Measurements from ENCODE around the gene VIL1. TPM values are rescaled to one million over a fixed set of nuclear protein-coding genes. Genes with fewer than 3 reads are reported as not detected.

The VIL1 gene
- total RNA-seq, 1 donor from 2014 or later = not detected

DNA sequence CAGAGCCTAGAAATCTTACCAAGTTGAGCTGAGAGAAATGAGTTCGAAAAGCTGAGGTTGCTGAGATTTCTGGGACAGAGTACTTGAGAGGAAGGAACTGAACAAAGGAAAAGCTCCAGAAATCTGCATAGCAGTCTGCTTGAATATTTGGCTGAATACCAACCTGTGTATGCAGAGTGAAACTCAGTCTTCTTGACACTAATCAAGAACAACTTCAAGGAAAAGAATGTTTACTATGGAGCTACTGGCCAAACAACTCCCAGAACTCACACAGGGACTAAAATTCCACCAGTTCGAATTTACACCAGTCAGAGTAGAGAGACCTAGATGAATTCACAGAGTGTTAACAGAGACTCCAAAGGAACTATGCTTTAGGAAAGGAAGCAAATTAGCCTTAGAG is 82.7 kb downstream of the VIL1 start:
- no peaks in the 10 kb centered on the region for H3K27me3 Mint-ChIP-seq (ENCODE audit: unreplicated experiment)
- H3K36me3 Mint-ChIP-seq (ENCODE audit: unreplicated experiment) = peaks cover 21% of the 10 kb centered on the region
- no peak overlapping the region for H3K4me3 Mint-ChIP-seq (ENCODE audit: unreplicated experiment)
- no peaks in the 10 kb centered on the region for H3K9me3 Mint-ChIP-seq (ENCODE audit: unreplicated experiment)
- H3K4me1 Mint-ChIP-seq (ENCODE audit: unreplicated experiment) = peaks cover 7% of the 10 kb centered on the region
- no peak for DNase-seq (ENCODE audit: extremely low spot score, unreplicated experiment)
- H3K27ac Mint-ChIP-seq (ENCODE audit: unreplicated experiment) = peak overlapping the region; percentile 45
- TF ChIP-seq, protein P1, sequence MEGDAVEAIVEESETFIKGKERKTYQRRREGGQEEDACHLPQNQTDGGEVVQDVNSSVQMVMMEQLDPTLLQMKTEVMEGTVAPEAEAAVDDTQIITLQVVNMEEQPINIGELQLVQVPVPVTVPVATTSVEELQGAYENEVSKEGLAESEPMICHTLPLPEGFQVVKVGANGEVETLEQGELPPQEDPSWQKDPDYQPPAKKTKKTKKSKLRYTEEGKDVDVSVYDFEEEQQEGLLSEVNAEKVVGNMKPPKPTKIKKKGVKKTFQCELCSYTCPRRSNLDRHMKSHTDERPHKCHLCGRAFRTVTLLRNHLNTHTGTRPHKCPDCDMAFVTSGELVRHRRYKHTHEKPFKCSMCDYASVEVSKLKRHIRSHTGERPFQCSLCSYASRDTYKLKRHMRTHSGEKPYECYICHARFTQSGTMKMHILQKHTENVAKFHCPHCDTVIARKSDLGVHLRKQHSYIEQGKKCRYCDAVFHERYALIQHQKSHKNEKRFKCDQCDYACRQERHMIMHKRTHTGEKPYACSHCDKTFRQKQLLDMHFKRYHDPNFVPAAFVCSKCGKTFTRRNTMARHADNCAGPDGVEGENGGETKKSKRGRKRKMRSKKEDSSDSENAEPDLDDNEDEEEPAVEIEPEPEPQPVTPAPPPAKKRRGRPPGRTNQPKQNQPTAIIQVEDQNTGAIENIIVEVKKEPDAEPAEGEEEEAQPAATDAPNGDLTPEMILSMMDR (IDR thresholded peaks at IDR 0.05) = no peak

Small RNA genes lying within 50 kb of the gene (microRNA-seq; reads per million reads assigned to microRNA genes)
- 12,877 reads per million, percentile 97 among the genes with 10 or more reads in this experiment for gene MIR26B (ENCODE audit: unreplicated experiment)

Other genes starting within 250 kb of the VIL1 start
- gene ARPC2, start 201.9 kb upstream of the VIL1 start, total RNA-seq = 265 and 284 TPM in 2 replicates
- gene GPBAR1, start 158.1 kb upstream of the VIL1 start, total RNA-seq = not detected in 2 replicates
- gene AAMP, start 149.0 kb upstream of the VIL1 start, total RNA-seq = 62.9 and 66.3 TPM in 2 replicates
- gene PNKD, start 148.6 kb upstream of the VIL1 start, total RNA-seq = 43.0 and 45.0 TPM in 2 replicates
- gene TMBIM1, start 126.6 kb upstream of the VIL1 start, total RNA-seq = 86.4 and 97.4 TPM in 2 replicates
- not detected in 2 replicates for gene CATIP, start 62.3 kb upstream of the VIL1 start, total RNA-seq
- gene SLC11A1, start 36.9 kb upstream of the VIL1 start, total RNA-seq = 0.16 and 0.21 TPM in 2 replicates
- 131 and 138 TPM in 2 replicates for gene CTDSP1, start 19.3 kb upstream of the VIL1 start, total RNA-seq
- 14.6 and 15.0 TPM in 2 replicates for gene USP37, start 149.2 kb downstream of the VIL1 start, total RNA-seq
- gene CNOT9, start 149.7 kb downstream of the VIL1 start, total RNA-seq = 40.3 and 41.6 TPM in 2 replicates
- gene PLCD4, start 188.8 kb downstream of the VIL1 start, total RNA-seq = 16.7 and 24.7 TPM in 2 replicates
- 33.4 and 35.5 TPM in 2 replicates for gene ZNF142, start 240.5 kb downstream of the VIL1 start, total RNA-seq
- gene BCS1L, start 240.6 kb downstream of the VIL1 start, total RNA-seq = 36.5 and 40.9 TPM in 2 replicates